GM23338 (cell line): ENCODE data around the gene SMIM43.

Experiments
- CREB1 ChIP-seq: fragments of 250-450 bp; sonication (Bioruptor Pico); IDR thresholded peaks from 2 replicates; pipeline ENCODE4 v1.5.0; 2020; ENCODE audit warnings: low read depth, mild to moderate bottlenecking, moderate library complexity
- CTCF ChIP-seq, 2 experiments: fragments of 200-600 bp in 1 of 2; sonication (generic) in 1 of 2; conservative IDR thresholded peaks; 2 replicates each; pipeline versions ENCODE4 v1.5.1 to v1.6.1; 2016 to 2017; ENCODE audit warnings: antibody characterized with exemption in 2 of 2, low read depth in 2 of 2, mild to moderate bottlenecking in 2 of 2, moderate library complexity in 1 of 2
- ETS1 ChIP-seq: IDR thresholded peaks from 2 replicates; pipeline ENCODE4 v1.6.1; 2016; ENCODE audit warnings: antibody characterized with exemption
- EZH2 ChIP-seq: fragments of 200-600 bp; sonication (generic); IDR thresholded peaks from one replicate; pipeline ENCODE4 v1.8.0; 2017; ENCODE audit warnings: antibody characterized with exemption, mild to moderate bottlenecking, low read depth; ENCODE audit not compliant: unreplicated experiment
- EZH2phosphoT487 ChIP-seq: fragments of 200-600 bp; sonication (generic); IDR thresholded peaks from one replicate; pipeline ENCODE4 v1.8.1; 2018; ENCODE audit warnings: antibody characterized with exemption; ENCODE audit not compliant: unreplicated experiment
- JUNB ChIP-seq: IDR thresholded peaks from one replicate; pipeline ENCODE4 v1.6.1; 2016; ENCODE audit warnings: antibody characterized with exemption; ENCODE audit not compliant: unreplicated experiment
- POLR2AphosphoS5 ChIP-seq: IDR thresholded peaks from 2 replicates; pipeline ENCODE4 v1.6.1; 2016; ENCODE audit warnings: antibody characterized with exemption, low read depth
- REST ChIP-seq: IDR thresholded peaks from one replicate; pipeline ENCODE4 v1.6.1; 2018; ENCODE audit warnings: antibody characterized with exemption; ENCODE audit not compliant: unreplicated experiment
- ZNF331 ChIP-seq: fragments of 250-450 bp; sonication (Bioruptor Pico); IDR thresholded peaks from 2 replicates; pipeline ENCODE4 v1.5.0; 2020; ENCODE audit warnings: low read depth, mild to moderate bottlenecking, moderate library complexity

GRCh38 chr4:121714548-121714947, 50.4 kb downstream of the SMIM43 start:
- no peak for TF ChIP-seq REST
- TF ChIP-seq CTCF (conservative IDR thresholded peaks at IDR 0.05; ENCODE audit: low read depth in 2 of 2), result no peak
- no peak for TF ChIP-seq EZH2phosphoT487
- TF ChIP-seq ETS1, result no peak
- TF ChIP-seq POLR2AphosphoS5, result no peak
- TF ChIP-seq EZH2, result no peak
- no peak for TF ChIP-seq JUNB
- TF ChIP-seq CREB1 (CRISPR knock-in tag), result no peak
- TF ChIP-seq ZNF331 (CRISPR knock-in tag), result no peak
